Peyer's patch (tissue), 4 donors: ENCODE data around the gene PTS. TPM values are rescaled to one million over a fixed set of nuclear protein-coding genes. Genes with fewer than 3 reads are reported as not detected.

Source experiments
- DNase-seq, 3 donors: peaks; one replicate each; pipeline ENCODE4 v3.0.0-alpha.2; 2017 to 2019
- H3K27ac ChIP-seq, 4 donors: fragments of 200-600 bp; sonication (generic); one replicate each; pipeline ENCODE4 v1.5.1; 2016 to 2019
- H3K27me3 ChIP-seq, 2 donors: fragments of 200-600 bp; sonication (generic); one replicate each; pipeline ENCODE4 v1.5.1; 2019
- H3K36me3 ChIP-seq, 3 donors: fragments of 200-600 bp; sonication (generic); one replicate each; pipeline ENCODE4 v1.5.1; 2016 to 2019
- H3K4me1 ChIP-seq, 4 donors: fragments of 200-600 bp; sonication (generic); one replicate each; pipeline ENCODE4 v1.5.1; 2016 to 2019
- H3K4me3 ChIP-seq, 4 donors: fragments of 200-600 bp; sonication (generic); 1 replicate in 3 of 4; 2 replicates in 1 of 4; pipeline ENCODE4 v1.5.1; 2016 to 2019; ENCODE audit warnings: mild to moderate bottlenecking in 1 of 4
- H3K9me3 ChIP-seq, 4 donors: fragments of 200-600 bp; sonication (generic); one replicate each; pipeline ENCODE4 v1.5.1; 2016 to 2019; ENCODE audit warnings: mild to moderate bottlenecking in 1 of 4
- POLR2A ChIP-seq, 2 donors: fragments of 450-650 bp; IDR thresholded peaks; one replicate each; pipeline ENCODE4 v1.5.1; 2017; ENCODE audit warnings: antibody characterized with exemption in 2 of 2, mild to moderate bottlenecking in 2 of 2, moderate library complexity in 2 of 2
- total RNA-seq, 4 donors: library from RNA; depleted of rRNA; stranded (reverse); fragments of >200 nt; gene quantifications; one replicate each; pipeline ENCODE4 v1.1.0, GENCODE V29; 2016
- TF ChIP-seq, protein P1 (sequence below), 6 experiments: fragments of 450-650 bp in 4 of 6; fragments of 200-600 bp in 2 of 6; sonication (generic) in 1 of 6; IDR thresholded peaks; one replicate each; pipeline ENCODE4 v1.5.1; 2017 to 2019; ENCODE audit warnings: antibody characterized with exemption in 6 of 6, mild to moderate bottlenecking in 3 of 6, moderate library complexity in 1 of 6

The PTS gene
- total RNA-seq, result 10 to 100 TPM; 15.7 to 34.3 (median 24.5) TPM

DNA sequence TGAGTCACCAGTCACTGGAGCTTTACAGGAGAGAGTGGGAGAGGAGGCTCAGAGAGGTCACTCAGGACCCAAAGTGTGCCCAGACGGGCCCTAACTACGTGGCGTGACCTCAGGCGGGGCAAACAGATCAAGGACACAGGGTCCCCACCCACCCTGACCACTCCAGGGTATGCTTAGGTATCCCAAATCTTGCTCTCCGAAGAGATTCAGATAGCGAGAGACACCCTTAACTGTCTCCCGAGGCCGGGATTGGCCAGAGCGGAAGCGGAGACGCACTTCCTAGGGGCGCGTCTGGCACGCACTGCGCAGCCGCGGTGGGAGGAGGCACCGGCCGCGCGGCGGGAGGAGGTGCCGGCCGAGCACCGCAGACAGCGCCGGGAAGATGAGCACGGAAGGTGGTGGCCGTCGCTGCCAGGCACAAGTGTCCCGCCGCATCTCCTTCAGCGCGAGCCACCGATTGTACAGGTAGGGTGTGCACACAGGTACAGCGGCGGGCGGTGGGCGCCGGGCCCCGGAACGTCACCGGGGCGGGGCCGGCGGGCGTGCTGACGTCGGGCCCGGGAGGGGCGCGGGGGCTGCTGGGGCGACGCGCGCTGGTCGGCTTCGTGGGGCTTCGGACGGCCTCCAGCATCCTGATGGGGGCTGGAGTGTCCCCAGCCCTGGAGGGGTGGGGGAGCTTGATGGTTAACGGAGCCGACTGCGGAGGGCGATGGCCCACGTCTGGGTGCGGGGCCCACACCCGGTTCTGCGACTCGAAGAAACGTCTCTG lies at the start of gene PTS:
TSS of gene PTS (plus strand) at position 367 of the 769 bp plus-strand sequence. CDS start at position 383, 16 bp downstream.
- TF ChIP-seq, protein P1, sequence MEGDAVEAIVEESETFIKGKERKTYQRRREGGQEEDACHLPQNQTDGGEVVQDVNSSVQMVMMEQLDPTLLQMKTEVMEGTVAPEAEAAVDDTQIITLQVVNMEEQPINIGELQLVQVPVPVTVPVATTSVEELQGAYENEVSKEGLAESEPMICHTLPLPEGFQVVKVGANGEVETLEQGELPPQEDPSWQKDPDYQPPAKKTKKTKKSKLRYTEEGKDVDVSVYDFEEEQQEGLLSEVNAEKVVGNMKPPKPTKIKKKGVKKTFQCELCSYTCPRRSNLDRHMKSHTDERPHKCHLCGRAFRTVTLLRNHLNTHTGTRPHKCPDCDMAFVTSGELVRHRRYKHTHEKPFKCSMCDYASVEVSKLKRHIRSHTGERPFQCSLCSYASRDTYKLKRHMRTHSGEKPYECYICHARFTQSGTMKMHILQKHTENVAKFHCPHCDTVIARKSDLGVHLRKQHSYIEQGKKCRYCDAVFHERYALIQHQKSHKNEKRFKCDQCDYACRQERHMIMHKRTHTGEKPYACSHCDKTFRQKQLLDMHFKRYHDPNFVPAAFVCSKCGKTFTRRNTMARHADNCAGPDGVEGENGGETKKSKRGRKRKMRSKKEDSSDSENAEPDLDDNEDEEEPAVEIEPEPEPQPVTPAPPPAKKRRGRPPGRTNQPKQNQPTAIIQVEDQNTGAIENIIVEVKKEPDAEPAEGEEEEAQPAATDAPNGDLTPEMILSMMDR (IDR thresholded peaks at IDR 0.05), result peak in 1 of 6 experiments; percentile 12
- peak; percentile 94 to 95 for TF ChIP-seq POLR2A (IDR thresholded peaks at IDR 0.05)
- Histone ChIP-seq H3K36me3 (peaks cover 0 to 15% (median 0%) of the 10 kb centered on the region in 3 donors), H3K27me3 (no peaks in the 10 kb centered on the region), H3K27ac (peak within 1 kb of the TSS; percentile 94 to 97 (median 96)), H3K4me1 (peaks cover 0 to 7% (median 4%) of the 10 kb centered on the region in 4 donors), H3K4me3 (peak within 1 kb of the TSS; percentile 68 to 97 (median 79)), H3K9me3 (no peaks in the 10 kb centered on the region)
- DNase-seq, result peak; percentile 78 to 94 (median 93)

GRCh38 chr11:112177589-112177988 lies 48.6 kb upstream of the PTS start:
- H3K4me3 ChIP-seq, result no peak overlapping the region
- TF ChIP-seq POLR2A (IDR thresholded peaks at IDR 0.05), result no peak
- TF ChIP-seq, protein P1 (IDR thresholded peaks at IDR 0.05), result no peak
- no peak overlapping the region for H3K27ac ChIP-seq
- H3K27me3 ChIP-seq, result no peaks in the 10 kb centered on the region
- DNase-seq, result no peak
- H3K36me3 ChIP-seq, result no peaks in the 10 kb centered on the region
- peaks cover 0 to 9% (median 3%) of the 10 kb centered on the region in 4 donors for H3K4me1 ChIP-seq
- no peaks in the 10 kb centered on the region for H3K9me3 ChIP-seq

GRCh38 chr11:112178428-112178827 lies 47.8 kb upstream of the PTS start:
- no peak for DNase-seq
- TF ChIP-seq POLR2A (IDR thresholded peaks at IDR 0.05), result no peak
- TF ChIP-seq, protein P1 (IDR thresholded peaks at IDR 0.05), result no peak
- no peaks in the 10 kb centered on the region for H3K27me3 ChIP-seq

DNA sequence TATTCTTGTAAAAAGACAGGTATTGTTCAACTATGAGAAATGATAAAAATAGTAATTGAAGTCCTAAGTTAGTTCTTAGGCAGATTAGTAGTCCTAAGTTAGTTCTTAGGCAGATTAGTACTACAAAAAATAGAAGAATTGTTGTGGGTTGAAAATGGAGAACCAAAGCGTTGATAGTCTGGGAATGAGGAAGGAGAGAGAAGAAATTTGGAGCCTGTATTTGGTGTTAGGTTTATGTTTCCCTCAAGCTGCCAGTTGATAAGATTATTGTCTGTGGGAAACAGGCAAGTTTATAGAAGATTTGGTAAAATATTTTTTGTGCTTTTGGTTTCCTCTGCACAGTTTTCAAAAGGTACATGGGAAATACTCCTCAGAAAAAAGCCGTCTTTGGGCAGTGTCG lies 47.3 kb upstream of the PTS start:
- no peaks in the 10 kb centered on the region for H3K27me3 ChIP-seq
- H3K4me1 ChIP-seq, result peaks cover 0 to 9% (median 3%) of the 10 kb centered on the region in 4 donors
- H3K36me3 ChIP-seq, result no peaks in the 10 kb centered on the region
- H3K4me3 ChIP-seq, result no peak overlapping the region
- TF ChIP-seq, protein P1 (IDR thresholded peaks at IDR 0.05), result no peak
- no peak for TF ChIP-seq POLR2A (IDR thresholded peaks at IDR 0.05)
- DNase-seq, result no peak
- no peaks in the 10 kb centered on the region for H3K9me3 ChIP-seq
- H3K27ac ChIP-seq, result no peak overlapping the region

More at GRCh38 chr11:112178428-112178827, 47.8 kb upstream of the PTS start:
- Histone ChIP-seq H3K4me1 (peaks cover 0 to 9% (median 3%) of the 10 kb centered on the region in 4 donors), H3K9me3 (no peaks in the 10 kb centered on the region), H3K27ac (no peak overlapping the region), H3K4me3 (no peak overlapping the region), H3K36me3 (no peaks in the 10 kb centered on the region)

DNA sequence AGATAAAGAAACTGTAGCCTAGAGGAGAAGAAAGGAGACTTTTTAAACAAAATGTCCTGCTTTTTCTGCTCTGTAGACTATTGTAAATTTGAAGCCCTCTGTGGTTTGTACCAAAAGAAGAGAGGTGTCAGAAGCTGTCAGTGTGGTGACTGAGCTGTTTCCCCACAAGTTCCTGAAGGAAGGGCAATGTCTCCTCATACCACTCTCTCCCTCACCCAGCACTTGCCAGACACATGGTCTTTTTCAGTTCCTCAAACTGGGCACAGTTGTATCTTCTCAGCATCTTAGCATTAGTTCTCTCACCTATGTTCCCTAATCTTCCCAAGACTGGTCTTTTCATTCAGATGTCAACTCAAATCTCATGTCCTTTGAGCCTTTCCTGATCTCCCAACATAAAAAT lies 46.6 kb upstream of the PTS start:
- no peaks in the 10 kb centered on the region for H3K36me3 ChIP-seq

More for the DNA sequence above, 46.6 kb upstream of the PTS start:
- Histone ChIP-seq H3K27ac (no peak overlapping the region), H3K27me3 (no peaks in the 10 kb centered on the region), H3K9me3 (no peaks in the 10 kb centered on the region), H3K4me1 (peaks cover 0 to 9% (median 3%) of the 10 kb centered on the region in 4 donors), H3K4me3 (no peak overlapping the region)
- no peak for DNase-seq
- no peak for TF ChIP-seq POLR2A (IDR thresholded peaks at IDR 0.05)
- TF ChIP-seq, protein P1 (IDR thresholded peaks at IDR 0.05), result no peak
